Measurements from ENCODE around the gene TMEM129.

GRCh38 chr4:1721003-1721665, at the start of gene TMEM129, which contains the start of gene TACC3:
- TF ChIP-seq, protein P1, sequence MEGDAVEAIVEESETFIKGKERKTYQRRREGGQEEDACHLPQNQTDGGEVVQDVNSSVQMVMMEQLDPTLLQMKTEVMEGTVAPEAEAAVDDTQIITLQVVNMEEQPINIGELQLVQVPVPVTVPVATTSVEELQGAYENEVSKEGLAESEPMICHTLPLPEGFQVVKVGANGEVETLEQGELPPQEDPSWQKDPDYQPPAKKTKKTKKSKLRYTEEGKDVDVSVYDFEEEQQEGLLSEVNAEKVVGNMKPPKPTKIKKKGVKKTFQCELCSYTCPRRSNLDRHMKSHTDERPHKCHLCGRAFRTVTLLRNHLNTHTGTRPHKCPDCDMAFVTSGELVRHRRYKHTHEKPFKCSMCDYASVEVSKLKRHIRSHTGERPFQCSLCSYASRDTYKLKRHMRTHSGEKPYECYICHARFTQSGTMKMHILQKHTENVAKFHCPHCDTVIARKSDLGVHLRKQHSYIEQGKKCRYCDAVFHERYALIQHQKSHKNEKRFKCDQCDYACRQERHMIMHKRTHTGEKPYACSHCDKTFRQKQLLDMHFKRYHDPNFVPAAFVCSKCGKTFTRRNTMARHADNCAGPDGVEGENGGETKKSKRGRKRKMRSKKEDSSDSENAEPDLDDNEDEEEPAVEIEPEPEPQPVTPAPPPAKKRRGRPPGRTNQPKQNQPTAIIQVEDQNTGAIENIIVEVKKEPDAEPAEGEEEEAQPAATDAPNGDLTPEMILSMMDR (IDR thresholded peaks at IDR 0.05; ENCODE audit: low read depth, low read length), result no peak
- peak; percentile 62 for TF ChIP-seq POLR2A (IDR thresholded peaks at IDR 0.05; ENCODE audit: extremely low read depth, insufficient read length)

Measured in NB4 (cell line).